IPS-15b (cell line): ENCODE measurements around the gene CGB3.
"Not testable (repeated sequence)": the region's sequence is repeated elsewhere in the genome, so short reads cannot be mapped to it uniquely, and the experiment has no call there.

Experiments used
- H3K27me3 ChIP-seq: one replicate; pipeline ENCODE4 v1.6.1; 2013; ENCODE audit warnings: low read length; ENCODE audit not compliant: control insufficient read depth, insufficient read depth
- H3K36me3 ChIP-seq: one replicate; pipeline ENCODE4 v1.6.1; 2013; ENCODE audit warnings: low read length; ENCODE audit not compliant: control insufficient read depth, insufficient read depth
- H3K4me1 ChIP-seq: one replicate; pipeline ENCODE4 v1.6.1; 2013; ENCODE audit warnings: mild to moderate bottlenecking, low read length; ENCODE audit not compliant: control insufficient read depth, insufficient read depth
- H3K4me3 ChIP-seq: one replicate; pipeline ENCODE4 v1.5.1; 2013; ENCODE audit warnings: low read depth, low read length
- H3K9ac ChIP-seq: one replicate; pipeline ENCODE4 v1.6.1; 2013; ENCODE audit warnings: low read depth, mild to moderate bottlenecking, low read length
- H3K9me3 ChIP-seq: one replicate; pipeline ENCODE4 v1.6.1; 2013; ENCODE audit warnings: mild to moderate bottlenecking, low read length; ENCODE audit not compliant: control insufficient read depth, insufficient read depth

Gene CGB3

DNA sequence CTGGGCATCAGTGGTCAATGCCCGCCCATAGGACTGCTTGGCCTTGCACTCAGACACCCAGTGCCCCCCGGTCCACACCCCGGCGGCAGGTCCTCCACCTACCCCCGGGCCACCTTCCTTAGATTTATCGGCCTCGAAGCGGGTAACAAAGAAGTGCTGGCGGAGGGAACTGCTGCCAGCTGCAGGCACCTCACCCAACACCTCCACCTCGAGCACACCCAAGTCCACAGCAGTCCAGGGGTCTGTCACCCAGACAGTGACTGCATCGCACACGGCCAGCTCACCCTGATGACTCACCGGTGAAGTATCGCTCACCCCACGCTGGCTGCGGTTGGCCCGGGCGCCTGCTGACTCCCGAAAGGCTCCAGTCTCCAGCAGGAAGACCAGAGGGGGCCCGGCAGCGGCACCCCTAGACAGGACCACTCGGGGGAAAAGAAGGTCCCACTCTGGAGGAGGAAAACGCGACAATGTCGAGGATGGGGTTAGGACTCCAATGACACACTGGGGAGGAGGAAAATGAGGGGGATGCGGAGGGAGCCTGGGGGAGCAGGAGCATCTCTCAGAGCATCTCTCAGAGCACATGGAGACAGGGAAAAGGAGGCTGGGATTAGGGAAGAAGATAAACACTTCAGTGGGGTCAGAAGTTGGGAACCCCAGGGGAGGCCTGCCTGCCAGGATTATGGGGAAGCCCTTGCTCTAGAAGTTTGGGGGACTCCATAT, 14.6 kb upstream of the CGB3 start:
- H3K9ac ChIP-seq, H3K9me3 ChIP-seq, H3K36me3 ChIP-seq, H3K27me3 ChIP-seq, H3K4me1 ChIP-seq, H3K4me3 ChIP-seq: not testable (repeated sequence)

GRCh38 chr19:49038111-49038510, 14.0 kb upstream of the CGB3 start:
- H3K27me3 ChIP-seq, H3K4me3 ChIP-seq, H3K36me3 ChIP-seq, H3K4me1 ChIP-seq, H3K9ac ChIP-seq, H3K9me3 ChIP-seq: not testable (repeated sequence)

GRCh38 chr19:49036815-49037214, 12.7 kb upstream of the CGB3 start, which contains the start of gene CGB1:
CGB1 (minus strand) TSS chr19:49036895; CDS start chr19:49036711, 184 bp downstream.
- not testable (repeated sequence) for H3K36me3 ChIP-seq, H3K4me3 ChIP-seq, H3K4me1 ChIP-seq

DNA sequence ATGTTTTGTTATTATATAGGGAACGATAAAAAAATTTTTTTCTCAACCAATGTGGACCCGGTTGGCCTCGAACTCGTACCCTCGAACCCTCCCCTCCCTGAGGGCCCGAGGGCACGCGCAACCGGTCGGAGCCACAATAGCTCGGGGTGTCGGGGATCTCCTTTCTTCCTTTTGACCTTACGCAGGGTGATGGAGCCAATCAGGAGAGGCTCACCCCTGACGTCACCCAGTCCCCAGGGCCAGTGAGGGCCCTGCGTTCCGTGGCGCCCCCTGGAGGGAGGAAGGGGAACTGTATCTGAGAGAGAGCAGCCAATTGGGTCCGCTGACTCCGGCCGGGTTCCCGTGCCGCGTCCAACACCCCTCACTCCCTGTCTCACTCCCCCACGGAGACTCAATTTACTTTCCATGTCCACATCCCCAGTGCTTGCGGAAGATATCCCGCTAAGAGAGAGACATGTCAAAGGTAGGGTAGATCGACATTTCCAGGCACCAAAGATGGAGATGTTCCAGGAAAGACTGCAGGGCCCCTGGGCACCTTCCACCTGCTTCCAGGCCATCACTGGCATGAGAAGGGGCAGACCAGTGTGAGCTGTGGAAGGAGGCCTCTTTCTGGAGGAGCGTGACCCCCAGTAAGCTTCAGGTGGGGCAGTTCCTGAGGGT, 7.6 kb upstream of the CGB3 start, which contains the start of gene CGB2:
Gene CGB2, plus strand, starts transcription at position 249 of the 660 bp plus-strand sequence. Its CDS starts 206 bp downstream, at position 455.
- peak within 1 kb of the TSS; percentile 43 for H3K4me3 ChIP-seq
- not testable (repeated sequence) for H3K27me3 ChIP-seq

More at GRCh38 chr19:49036815-49037214, 12.7 kb upstream of the CGB3 start, which contains the start of gene CGB1:
- not testable (repeated sequence) for H3K9ac ChIP-seq, H3K9me3 ChIP-seq, H3K27me3 ChIP-seq

DNA sequence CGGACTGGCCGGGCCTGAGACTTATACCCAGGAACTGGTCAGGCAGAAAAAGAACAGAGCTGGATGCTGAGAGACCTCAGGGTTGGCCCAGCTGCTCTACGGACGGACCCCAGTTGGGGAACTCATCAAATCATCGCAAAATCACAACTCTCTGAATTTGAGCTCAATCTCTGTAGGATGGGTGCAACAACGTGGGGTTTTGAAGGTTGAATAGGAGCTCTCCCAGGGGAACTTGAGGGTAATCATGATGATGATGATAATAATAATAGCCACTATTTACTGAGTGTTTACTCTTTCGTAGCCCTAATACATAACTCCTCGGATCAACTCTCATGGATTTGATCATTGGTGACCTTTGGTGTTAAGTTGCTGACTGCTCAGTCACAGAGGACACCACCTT, 6.2 kb upstream of the CGB3 start:
- H3K4me1 ChIP-seq, H3K9ac ChIP-seq, H3K9me3 ChIP-seq, H3K36me3 ChIP-seq, H3K27me3 ChIP-seq, H3K4me3 ChIP-seq: not testable (repeated sequence)

More for the DNA sequence above, 7.6 kb upstream of the CGB3 start, which contains the start of gene CGB2:
- not testable (repeated sequence) for H3K9me3 ChIP-seq, H3K9ac ChIP-seq, H3K36me3 ChIP-seq, H3K4me1 ChIP-seq

DNA sequence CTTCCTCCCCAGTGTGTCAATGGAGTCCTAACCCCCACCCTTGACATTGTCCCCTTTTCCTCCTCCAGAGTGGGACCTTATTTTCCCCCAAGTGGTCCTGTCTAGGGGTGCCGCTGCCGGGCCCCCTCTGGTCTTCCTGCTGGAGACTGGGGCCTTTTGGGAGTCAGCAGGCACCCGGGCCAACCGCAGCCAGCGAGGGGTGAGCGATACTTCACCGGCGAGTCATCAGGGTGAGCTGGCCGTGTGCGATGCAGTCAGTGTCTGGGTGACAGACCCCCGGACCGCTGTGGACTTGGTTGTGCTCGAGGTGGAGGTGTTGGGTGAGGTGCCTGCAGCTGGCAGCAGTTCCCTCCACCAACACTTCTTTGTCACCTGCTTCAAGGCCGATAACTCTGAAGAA, 5.6 kb upstream of the CGB3 start:
- H3K27me3 ChIP-seq, H3K4me1 ChIP-seq, H3K9ac ChIP-seq, H3K4me3 ChIP-seq, H3K36me3 ChIP-seq, H3K9me3 ChIP-seq: not testable (repeated sequence)

- H3K9me3 ChIP-seq, H3K4me3 ChIP-seq, H3K9ac ChIP-seq, H3K36me3 ChIP-seq, H3K27me3 ChIP-seq, H3K4me1 ChIP-seq: not testable (repeated sequence)
Measured at GRCh38 chr19:49028686-49029085, 4.6 kb upstream of the CGB3 start.

DNA sequence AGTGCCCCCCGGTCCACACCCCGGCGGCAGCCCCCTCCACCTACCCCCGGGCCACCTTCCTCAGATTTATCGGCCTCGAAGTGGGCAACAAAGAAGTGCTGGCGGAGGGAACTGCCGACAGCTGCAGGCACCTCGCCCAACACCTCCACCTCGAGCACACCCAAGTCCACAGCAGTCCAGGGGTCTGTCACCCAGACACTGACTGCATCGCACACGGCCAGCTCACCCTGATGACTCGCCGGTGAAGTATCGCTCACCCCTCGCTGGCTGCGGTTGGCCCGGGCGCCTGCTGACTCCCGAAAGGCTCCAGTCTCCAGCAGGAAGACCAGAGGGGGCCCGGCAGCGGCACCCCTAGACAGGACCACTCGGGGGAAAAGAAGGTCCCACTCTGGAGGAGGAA, 1.5 kb upstream of the CGB3 start:
- H3K9ac ChIP-seq, H3K36me3 ChIP-seq, H3K4me3 ChIP-seq, H3K9me3 ChIP-seq, H3K4me1 ChIP-seq: not testable (repeated sequence)
- H3K27me3 ChIP-seq, result peaks cover 13% of the 10 kb centered on the region

- H3K4me1 ChIP-seq, H3K9ac ChIP-seq, H3K4me3 ChIP-seq, H3K36me3 ChIP-seq, H3K9me3 ChIP-seq: not testable (repeated sequence)
- H3K27me3 ChIP-seq, result peaks cover 18% of the 10 kb centered on the region
Measured at GRCh38 chr19:49025088-49025487, 955 bp upstream of the CGB3 start.

- Histone ChIP-seq H3K4me1 (peaks cover 9% of the 10 kb centered on the region), H3K9ac (no peak overlapping the region), H3K4me3 (no peak overlapping the region), H3K27me3 (peaks cover 30% of the 10 kb centered on the region), H3K36me3 (no peaks in the 10 kb centered on the region), H3K9me3 (no peaks in the 10 kb centered on the region)
Measured at GRCh38 chr19:49022116-49022515, 2.0 kb downstream of the CGB3 start.

DNA sequence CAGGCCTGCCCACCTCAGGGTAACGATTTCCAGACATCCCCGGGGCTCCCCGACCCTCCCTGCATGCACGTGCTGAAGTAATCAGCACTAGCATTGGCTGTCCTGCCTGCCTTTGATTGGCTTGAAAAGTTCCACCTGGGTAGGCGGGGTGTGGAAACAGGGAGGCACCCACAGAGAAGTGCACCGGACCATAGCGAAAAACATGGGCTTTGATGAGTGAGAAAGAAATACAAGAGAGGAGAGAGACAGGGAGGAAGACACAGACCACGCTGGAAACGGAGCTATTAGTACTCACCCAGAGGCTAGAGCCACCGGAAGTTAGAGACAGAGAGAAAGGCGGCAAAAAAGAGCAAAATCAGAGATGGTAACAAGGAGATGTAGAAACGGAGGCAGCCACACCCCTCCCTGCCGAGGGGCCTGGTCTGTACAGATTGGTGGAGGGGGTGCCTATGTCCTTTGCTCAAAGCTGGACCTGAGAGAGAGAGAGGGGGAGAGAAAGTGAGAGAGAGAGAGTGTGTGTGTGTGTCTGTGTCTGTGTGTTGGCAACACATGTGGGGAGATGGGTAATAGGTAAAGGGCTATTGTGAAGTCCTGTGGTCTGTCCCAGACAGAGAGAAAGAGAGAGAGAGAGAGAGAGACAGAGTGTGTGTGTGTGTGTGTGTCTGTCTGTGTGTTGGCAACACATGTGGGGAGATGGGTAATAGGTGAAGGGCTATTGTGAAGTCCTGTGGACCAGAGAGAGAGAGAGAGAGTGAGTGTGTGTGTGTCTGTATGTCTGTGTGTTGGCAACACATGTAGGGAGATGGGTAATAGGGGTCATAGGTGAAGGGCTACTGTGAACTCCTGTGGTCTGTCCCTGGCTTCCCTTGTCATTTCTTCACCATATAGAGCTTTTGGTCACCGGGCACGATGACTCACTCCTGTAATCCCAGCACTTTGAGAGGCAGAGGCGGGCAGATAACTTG, 2.9 kb downstream of the CGB3 start:
- Histone ChIP-seq H3K9me3 (no peaks in the 10 kb centered on the region), H3K4me1 (peaks cover 9% of the 10 kb centered on the region), H3K9ac (no peak overlapping the region), H3K27me3 (peaks cover 30% of the 10 kb centered on the region), H3K36me3 (peaks cover 1% of the 10 kb centered on the region), H3K4me3 (no peak overlapping the region)
